Measurements from ENCODE around the gene RANBP9. TPM values are rescaled to one million over a fixed set of nuclear protein-coding genes. Genes with fewer than 3 reads are reported as not detected.

The RANBP9 gene
- total and polyA plus RNA-seq, 2 donors (not counting 3 experiments of a cell fraction or from before 2014, with no cell fraction given), result 15.1 to 40.2 TPM

DNA sequence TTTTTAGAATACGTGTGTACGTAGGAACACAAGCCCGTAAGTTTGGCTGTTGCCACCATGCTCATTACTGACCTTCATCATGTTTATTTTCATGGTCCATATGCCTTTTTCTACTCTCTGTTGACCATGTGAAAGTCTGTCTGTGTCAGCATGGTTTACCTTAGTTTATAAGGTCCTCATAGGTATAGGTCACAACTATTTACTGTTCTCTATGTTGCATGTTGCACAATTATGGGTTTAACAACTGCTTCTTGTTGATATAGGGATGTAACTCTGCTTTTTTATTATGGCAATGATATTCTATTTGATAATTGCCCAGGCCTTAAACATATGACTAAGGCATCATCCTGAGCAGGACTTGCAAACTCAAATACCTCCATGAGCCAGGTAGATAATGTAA is 13.4 kb upstream of the RANBP9 start:
- CTCF ChIA-PET, result no interaction called here
- no peak overlapping the region for H3K4me2 ChIP-seq (ENCODE audit: insufficient read depth, low read length)
- H3K36me3 ChIP-seq (ENCODE audit: control insufficient read depth in 2 of 2, extremely low read depth in 1 of 2, insufficient read depth in 2 of 2, low read length in 2 of 2), result no peaks in the 10 kb centered on the region
- no peaks in the 10 kb centered on the region for H3K9me1 ChIP-seq (replicated peaks; ENCODE audit: control insufficient read depth, extremely low read depth, insufficient read depth, low read length)
- intact Hi-C loops (cut with micrococcal nuclease), result no loop called here
- no peaks in the 10 kb centered on the region for H3K9me3 ChIP-seq (replicated peaks; ENCODE audit: control insufficient read depth, insufficient read depth, low read length)
- H3K79me2 ChIP-seq (ENCODE audit: control insufficient read depth, insufficient read depth, low read length), result no peaks in the 10 kb centered on the region
- H3K4me1 ChIP-seq (ENCODE audit: control insufficient read depth, extremely low read depth, insufficient read depth, low read length), result no peaks in the 10 kb centered on the region
- peaks cover 0 to 2% of the 10 kb centered on the region in 2 experiments for H3K27me3 ChIP-seq (ENCODE audit: control insufficient read depth in 2 of 2, insufficient read depth in 2 of 2, low read length in 2 of 2)
- BruUV-seq (replicated peaks), result no TSS peak
- H4K20me1 ChIP-seq (replicated peaks; ENCODE audit: control insufficient read depth, extremely low read depth, insufficient read depth, low read length), result no peaks in the 10 kb centered on the region
- H2AFZ ChIP-seq (ENCODE audit: low read depth, low read length), result no peak overlapping the region
- no peak overlapping the region for H3K4me3 ChIP-seq (replicated peaks in 1 of 3; ENCODE audit: insufficient read depth in 1 of 3, low read depth in 1 of 3, low read length in 3 of 3)
- POLR2A ChIA-PET, result no interaction called here
- no peak overlapping the region for H3K27ac ChIP-seq (ENCODE audit: insufficient read depth, low read depth, low read length)
- TF ChIP-seq POLR2A (IDR thresholded peaks at IDR 0.05; ENCODE audit: low read depth, low read length) (no peak), EZH2 (IDR thresholded peaks at IDR 0.05; ENCODE audit: borderline replicate concordance, low read depth, low read length, severe bottlenecking) (no peak), GATA2 (IDR thresholded peaks at IDR 0.05; ENCODE audit: insufficient read depth, insufficient read length, low read depth, low read length) (no peak), POLR2AphosphoS5 (IDR thresholded peaks at IDR 0.05; ENCODE audit: insufficient read depth, low read depth, low read length) (no peak)
- H3K9ac ChIP-seq (replicated peaks; ENCODE audit: extremely low read depth, insufficient read depth, low read length), result no peak overlapping the region
- DNase-seq (ENCODE audit: low read depth, low spot score), result no peak
- FAIRE-seq, result no peak
- dilution Hi-C loops (cut with MboI; ENCODE audit: extremely low pct_ligation_motif_present, low sequenced_read_pairs), result no loop called here

DNA sequence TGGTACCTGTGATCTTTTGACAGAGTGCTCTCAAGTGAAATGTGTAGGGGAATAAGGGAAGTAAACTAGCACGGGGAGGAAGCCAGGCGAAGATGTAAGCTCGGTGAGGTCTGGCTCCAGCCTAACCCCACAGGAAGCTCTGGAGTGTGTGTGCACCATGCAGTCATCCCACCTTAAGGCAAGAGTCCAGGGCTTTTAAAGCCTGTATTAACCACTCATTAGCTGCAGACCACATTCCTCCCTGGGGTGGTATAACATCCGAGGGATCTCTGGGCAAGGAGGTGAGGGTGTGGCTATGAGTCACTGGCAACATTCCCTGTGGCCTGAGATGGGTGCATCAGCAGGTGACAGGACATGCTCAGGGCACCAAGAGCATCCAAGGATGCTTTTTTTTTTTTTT is 12.5 kb upstream of the RANBP9 start:
- intact Hi-C loops (cut with micrococcal nuclease) (no loop called here), dilution Hi-C loops (cut with MboI; ENCODE audit: extremely low pct_ligation_motif_present, low sequenced_read_pairs) (no loop called here)
- Histone ChIP-seq H3K9ac (replicated peaks; ENCODE audit: extremely low read depth, insufficient read depth, low read length) (no peak overlapping the region), H3K36me3 (ENCODE audit: control insufficient read depth in 2 of 2, extremely low read depth in 1 of 2, insufficient read depth in 2 of 2, low read length in 2 of 2) (no peaks in the 10 kb centered on the region), H3K79me2 (ENCODE audit: control insufficient read depth, insufficient read depth, low read length) (no peaks in the 10 kb centered on the region), H3K9me3 (replicated peaks; ENCODE audit: control insufficient read depth, insufficient read depth, low read length) (no peaks in the 10 kb centered on the region), H4K20me1 (replicated peaks; ENCODE audit: control insufficient read depth, extremely low read depth, insufficient read depth, low read length) (no peaks in the 10 kb centered on the region), H2AFZ (ENCODE audit: low read depth, low read length) (no peak overlapping the region), H3K9me1 (replicated peaks; ENCODE audit: control insufficient read depth, extremely low read depth, insufficient read depth, low read length) (no peaks in the 10 kb centered on the region), H3K4me2 (ENCODE audit: insufficient read depth, low read length) (no peak overlapping the region), H3K27me3 (ENCODE audit: control insufficient read depth in 2 of 2, insufficient read depth in 2 of 2, low read length in 2 of 2) (peaks cover 0 to 2% of the 10 kb centered on the region in 2 experiments), H3K4me3 (replicated peaks in 1 of 3; ENCODE audit: insufficient read depth in 1 of 3, low read depth in 1 of 3, low read length in 3 of 3) (no peak overlapping the region), H3K4me1 (ENCODE audit: control insufficient read depth, extremely low read depth, insufficient read depth, low read length) (no peaks in the 10 kb centered on the region), H3K27ac (ENCODE audit: insufficient read depth, low read depth, low read length) (no peak overlapping the region)
- FAIRE-seq, result no peak
- ChIA-PET CTCF (interaction anchor here (1.3 kb wide), 1 partner anchor 12 kb away, joined by 5 read pairs; the partner anchor contains the start of gene RANBP9), POLR2A (no interaction called here)
- DNase-seq (ENCODE audit: low read depth, low spot score), result no peak
- TF ChIP-seq, protein P1, sequence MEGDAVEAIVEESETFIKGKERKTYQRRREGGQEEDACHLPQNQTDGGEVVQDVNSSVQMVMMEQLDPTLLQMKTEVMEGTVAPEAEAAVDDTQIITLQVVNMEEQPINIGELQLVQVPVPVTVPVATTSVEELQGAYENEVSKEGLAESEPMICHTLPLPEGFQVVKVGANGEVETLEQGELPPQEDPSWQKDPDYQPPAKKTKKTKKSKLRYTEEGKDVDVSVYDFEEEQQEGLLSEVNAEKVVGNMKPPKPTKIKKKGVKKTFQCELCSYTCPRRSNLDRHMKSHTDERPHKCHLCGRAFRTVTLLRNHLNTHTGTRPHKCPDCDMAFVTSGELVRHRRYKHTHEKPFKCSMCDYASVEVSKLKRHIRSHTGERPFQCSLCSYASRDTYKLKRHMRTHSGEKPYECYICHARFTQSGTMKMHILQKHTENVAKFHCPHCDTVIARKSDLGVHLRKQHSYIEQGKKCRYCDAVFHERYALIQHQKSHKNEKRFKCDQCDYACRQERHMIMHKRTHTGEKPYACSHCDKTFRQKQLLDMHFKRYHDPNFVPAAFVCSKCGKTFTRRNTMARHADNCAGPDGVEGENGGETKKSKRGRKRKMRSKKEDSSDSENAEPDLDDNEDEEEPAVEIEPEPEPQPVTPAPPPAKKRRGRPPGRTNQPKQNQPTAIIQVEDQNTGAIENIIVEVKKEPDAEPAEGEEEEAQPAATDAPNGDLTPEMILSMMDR (IDR thresholded peaks at IDR 0.05; ENCODE audit: extremely low read depth in 1 of 2, insufficient read depth in 1 of 2, low read depth in 1 of 2, low read length in 2 of 2), result no peak
- TF ChIP-seq FOS (IDR thresholded peaks at IDR 0.05; ENCODE audit: borderline replicate concordance, insufficient read depth, low read length) (no peak), EZH2 (IDR thresholded peaks at IDR 0.05; ENCODE audit: borderline replicate concordance, low read depth, low read length, severe bottlenecking) (no peak), MYC (IDR thresholded peaks at IDR 0.05; ENCODE audit: low read depth, low read length) (no peak), GATA2 (IDR thresholded peaks at IDR 0.05; ENCODE audit: insufficient read depth, insufficient read length, low read depth, low read length) (no peak), JUN (IDR thresholded peaks at IDR 0.05; ENCODE audit: borderline replicate concordance, insufficient read depth, insufficient read length, low read depth) (no peak), POLR2AphosphoS5 (IDR thresholded peaks at IDR 0.05; ENCODE audit: insufficient read depth, low read depth, low read length) (no peak), POLR2A (IDR thresholded peaks at IDR 0.05; ENCODE audit: low read depth, low read length) (no peak)
- TF ChIP-seq, protein P2, sequence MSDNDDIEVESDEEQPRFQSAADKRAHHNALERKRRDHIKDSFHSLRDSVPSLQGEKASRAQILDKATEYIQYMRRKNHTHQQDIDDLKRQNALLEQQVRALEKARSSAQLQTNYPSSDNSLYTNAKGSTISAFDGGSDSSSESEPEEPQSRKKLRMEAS (IDR thresholded peaks at IDR 0.05; ENCODE audit: insufficient read depth, insufficient read length), result no peak
- BruUV-seq (replicated peaks), result no TSS peak

Data from endothelial cell of umbilical vein (primary cell).